ENCODE measurements around the gene KRT34. TPM values are rescaled to one million over a fixed set of nuclear protein-coding genes. Genes with fewer than 3 reads are reported as not detected.
"Not testable (repeated sequence)": the region's sequence is repeated elsewhere in the genome, so short reads cannot be mapped to it uniquely, and the experiment has no call there.

The KRT34 gene
- not detected for total RNA-seq
- long read RNA-seq, donor 1, result 0 reads
- long read RNA-seq, donor 2, result 0 reads

DNA sequence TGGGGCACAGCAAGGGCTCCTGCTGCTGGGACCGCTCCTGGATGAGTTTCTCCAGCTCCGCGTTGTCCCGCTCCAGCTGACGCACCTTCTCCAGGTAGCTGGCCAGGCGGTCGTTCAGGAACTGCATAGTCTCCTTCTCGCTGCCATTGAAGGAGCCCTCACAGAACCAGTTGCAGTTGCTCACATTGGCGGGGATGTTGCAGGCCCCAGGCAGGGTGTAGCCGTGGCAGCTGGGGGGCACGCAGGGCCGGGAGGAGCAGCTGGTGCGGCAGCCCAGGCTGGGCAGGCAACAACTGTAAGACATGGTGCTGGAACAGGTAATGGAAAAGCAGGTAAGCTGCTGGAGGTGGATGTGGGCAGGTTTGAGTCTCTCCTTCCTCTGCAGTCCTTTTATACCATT lies at the start of gene KRT34:
KRT34 (minus strand) TSS at position 364 of the 400 bp plus-strand sequence; CDS start at position 304, 60 bp downstream.
- DNase-seq (ENCODE audit: low spot score); intact Hi-C loops (cut with DNase I): not testable (repeated sequence)

DNA sequence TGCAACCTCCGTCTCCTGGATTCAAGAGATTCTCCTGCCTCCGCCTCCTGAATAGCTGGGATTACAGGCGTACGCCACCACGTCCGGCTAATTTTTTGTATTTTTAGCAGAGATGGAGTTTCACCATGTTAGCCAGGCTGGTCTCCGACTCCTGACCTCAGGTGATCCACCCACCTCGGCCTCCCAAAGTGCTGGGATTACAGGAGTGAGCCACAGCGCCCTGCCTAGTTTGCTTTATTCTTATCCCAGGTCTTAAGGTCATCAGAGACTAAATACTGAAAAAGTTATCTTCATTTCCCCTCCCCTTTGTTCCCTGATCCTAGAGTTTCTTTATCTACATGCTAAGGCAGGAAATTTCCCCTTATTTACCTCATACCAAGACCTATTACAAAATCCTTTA lies 48.3 kb upstream of the KRT34 start:
- DNase-seq (ENCODE audit: low spot score); intact Hi-C loops (cut with DNase I): not testable (repeated sequence)

DNA sequence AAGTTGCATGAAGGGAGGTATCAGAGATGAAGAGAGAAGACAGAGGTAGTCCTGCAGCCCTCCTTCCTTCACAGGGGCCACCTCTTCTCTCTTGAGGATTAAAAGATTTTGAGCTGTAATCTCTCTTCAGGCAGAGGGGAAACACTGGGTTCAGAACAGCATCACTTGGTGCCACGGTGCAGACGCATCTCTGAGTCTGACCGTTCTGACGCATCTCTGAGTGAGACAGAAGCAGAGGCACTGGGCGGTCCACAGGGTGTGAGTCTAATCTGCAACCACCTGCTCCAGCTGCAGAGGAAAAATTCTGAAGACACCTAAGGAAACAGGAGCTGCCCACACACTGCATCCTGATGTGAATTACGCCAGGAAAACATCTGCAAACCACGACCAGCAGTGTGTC lies 47.6 kb upstream of the KRT34 start:
- intact Hi-C loops (cut with DNase I), result no loop called here
- DNase-seq (ENCODE audit: low spot score), result no peak

DNA sequence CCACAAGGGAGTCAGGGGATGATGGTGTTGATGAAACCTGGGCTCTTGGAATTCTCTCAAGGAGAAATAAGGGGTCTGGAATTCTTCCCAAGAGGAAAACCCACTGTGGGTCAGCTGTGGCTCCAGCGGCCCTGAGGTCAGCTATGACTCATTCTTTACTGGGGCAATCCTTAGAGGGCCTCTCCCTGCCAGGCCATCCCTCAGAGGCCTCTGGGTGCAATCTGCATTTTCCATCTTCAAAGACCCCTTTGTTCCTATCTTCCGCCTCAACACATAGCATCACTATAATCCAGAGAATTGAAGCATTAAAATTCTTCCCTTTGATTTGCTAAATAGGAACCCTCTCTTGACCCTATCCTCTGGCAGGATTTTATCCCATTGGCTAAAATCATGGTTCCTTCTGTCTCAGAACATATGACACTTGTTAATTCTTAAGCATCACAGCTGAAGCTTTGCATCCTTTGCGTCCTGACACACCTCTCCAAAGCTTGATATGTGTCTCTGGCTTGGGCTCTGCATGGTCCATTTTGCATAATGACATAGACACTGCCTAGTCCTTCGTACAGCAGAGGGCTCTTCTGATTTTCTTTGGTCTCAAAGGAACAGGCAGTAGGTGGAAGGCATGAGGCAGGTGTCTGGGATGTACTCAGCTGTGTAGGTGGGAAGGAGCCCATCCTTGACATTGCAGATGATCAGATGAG lies 46.6 kb upstream of the KRT34 start:
- intact Hi-C loops (cut with DNase I), result no loop called here
- no peak for DNase-seq (ENCODE audit: low spot score)

DNA sequence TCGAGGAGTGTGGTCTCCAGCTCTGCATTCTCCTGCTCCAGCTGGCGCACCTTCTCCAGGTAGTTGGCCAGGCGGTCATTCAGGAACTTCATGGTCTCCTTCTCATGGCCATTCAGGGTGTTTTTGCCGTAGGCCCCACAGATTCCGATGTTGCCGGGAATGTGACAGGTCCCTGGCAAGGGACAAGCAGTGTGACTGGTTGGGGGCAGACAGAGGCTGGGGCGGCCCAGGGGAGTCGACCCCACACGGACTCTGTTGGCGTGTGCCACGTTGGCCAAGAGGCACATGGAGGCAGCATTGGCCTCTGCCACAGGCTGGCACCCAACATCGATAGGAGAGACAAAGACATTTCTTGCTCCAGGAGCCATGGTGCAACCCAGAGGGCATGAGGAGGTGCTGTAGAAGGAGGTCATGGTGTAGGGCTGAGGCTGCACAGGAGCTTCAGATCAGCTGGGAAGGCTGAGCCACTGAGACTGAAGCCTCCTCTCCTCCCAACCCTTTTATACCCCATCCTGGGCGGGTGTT lies 42.1 kb upstream of the KRT34 start, which contains the start of gene KRT37:
KRT37 (minus strand) TSS at position 475 of the 525 bp plus-strand sequence; CDS start at position 413, 62 bp downstream.
- intact Hi-C loops (cut with DNase I), result no loop called here
- DNase-seq (ENCODE audit: low spot score), result no peak

DNA sequence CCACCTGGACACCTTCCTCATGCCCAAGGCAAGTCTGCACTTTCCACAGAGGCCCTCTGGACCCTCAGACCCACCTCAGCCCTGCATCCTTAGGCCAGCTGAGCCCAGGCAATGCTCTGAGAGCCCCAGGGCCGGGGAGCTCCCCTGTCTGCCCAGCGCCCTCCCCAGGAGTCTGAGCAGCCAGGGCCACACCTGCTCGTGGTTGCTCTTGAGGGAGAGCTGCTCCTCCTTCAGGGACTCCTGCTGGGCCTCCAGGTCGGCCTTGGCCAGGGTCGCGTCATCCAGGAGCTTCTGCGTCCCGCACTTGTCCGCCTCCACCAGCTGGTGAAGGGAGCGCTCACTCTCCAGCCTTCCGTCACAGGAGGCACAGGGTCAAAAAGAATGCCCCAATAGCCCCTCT lies 40.5 kb upstream of the KRT34 start:
- DNase-seq (ENCODE audit: low spot score); intact Hi-C loops (cut with DNase I): not testable (repeated sequence)

DNA sequence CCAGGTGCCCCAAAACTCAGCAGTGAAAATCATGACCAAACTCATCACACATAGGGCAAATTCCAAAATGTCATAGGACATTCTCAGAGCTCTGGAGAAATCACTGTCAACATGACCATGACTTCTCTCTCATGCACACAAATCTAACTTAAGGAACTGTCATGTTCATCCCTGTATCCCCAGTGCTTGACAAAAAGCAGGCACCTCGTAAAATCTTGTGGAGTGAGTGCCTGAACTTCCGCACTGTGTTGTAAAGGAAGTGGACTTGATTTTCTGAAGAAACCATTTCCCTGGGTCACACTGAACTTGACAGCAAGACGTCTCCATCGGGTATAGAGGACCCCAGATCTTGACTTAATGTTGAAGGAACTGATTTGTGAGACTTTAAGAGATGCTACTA lies 39.5 kb upstream of the KRT34 start:
- intact Hi-C loops (cut with DNase I), result no loop called here
- no peak for DNase-seq (ENCODE audit: low spot score)

DNA sequence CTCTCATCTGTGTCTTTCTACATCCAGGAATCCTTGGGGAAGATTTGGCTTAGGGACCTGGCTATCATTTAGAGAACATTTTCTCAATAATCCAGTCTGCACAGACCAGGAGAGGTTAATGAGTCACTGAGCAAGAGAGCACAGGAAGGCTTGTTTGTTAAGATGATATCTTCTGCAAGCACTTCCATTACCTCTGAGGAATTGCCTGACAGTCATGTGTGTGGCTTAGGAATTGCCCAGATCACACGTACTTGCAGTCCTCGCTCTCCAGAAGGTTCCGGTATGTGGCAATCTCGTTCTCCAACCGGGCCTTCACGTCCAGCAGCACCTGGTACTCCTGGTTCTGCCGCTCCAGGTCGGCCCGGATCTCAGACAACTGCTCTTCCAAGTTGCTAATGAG lies 39.0 kb upstream of the KRT34 start:
- intact Hi-C loops (cut with DNase I), result no loop called here
- DNase-seq (ENCODE audit: low spot score), result no peak

DNA sequence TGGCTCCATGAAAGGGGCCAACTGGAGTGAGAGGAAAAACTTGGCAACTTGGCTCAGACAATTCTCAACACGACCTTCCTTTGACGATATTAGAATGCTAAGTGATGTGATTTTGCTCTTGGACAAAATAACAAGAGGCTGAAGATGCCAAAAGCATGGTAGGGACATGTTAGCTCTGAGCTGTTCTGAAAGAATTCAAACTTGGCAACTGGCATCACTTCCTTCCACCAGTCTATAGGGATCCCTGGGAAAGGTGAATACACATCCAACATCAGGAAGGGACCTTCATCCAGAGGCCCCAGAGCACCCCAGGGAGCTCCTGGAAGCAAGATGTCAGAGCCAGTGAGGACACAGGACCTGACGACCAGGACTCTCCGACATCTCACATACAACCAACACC lies 38.0 kb upstream of the KRT34 start:
- intact Hi-C loops (cut with DNase I), result no loop called here
- DNase-seq (ENCODE audit: low spot score), result no peak

DNA sequence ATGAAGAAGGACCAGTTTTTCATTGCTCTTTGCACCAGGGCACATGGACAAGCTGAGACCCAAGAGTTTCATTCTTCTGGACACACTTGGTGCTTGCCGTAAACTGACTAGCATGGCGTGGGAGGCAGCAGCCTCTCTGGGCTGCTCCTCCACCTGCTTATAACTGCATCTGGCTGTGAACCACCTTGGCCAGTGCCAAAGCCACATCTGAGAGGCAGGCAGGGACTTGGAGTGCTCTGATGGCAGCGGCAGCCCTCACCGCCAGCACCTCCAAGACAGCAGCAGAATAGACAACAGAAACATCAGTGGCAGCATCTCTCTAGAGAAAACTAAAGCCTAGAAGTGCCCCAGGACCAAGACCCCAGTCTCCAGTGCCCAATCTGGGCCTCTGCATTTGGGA lies 37.6 kb upstream of the KRT34 start:
- no peak for DNase-seq (ENCODE audit: low spot score)
- intact Hi-C loops (cut with DNase I), result no loop called here

DNA sequence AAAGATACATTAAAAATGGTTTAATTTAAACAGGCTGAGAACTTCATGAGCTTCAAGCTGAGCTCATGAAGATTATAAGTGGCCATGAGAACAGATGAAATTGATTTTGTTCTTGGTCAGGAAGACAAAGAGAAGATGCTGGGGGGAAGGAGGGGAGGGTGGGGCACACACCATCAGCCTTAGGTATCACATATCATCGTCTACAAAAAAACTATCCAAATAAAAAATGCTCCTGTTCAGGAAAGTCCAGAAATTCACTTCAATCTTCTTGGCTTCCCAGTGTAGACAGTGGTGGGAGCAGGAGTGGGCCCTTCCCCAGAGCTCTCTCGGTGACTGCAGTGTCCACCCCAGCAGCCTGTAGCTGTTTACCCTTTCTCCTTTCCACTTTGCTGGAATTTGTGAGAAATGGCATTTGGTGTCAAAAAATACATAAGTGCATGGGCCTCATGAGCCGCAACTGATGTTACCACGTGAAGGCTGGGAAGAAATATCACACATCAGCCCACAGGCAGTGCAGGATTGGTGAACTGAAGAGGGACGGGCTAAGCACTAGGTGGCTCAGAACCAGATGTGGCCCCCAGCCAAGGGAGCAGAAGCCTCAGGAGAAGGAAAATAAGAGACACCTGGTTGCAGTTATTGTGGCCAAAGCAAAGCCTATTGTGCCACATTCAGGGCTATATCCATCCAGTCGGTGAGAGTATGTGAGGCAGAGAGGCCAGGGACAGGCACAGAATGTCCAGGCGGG lies 36.2 kb upstream of the KRT34 start:
- intact Hi-C loops (cut with DNase I), result no loop called here
- DNase-seq (ENCODE audit: low spot score), result no peak

DNA sequence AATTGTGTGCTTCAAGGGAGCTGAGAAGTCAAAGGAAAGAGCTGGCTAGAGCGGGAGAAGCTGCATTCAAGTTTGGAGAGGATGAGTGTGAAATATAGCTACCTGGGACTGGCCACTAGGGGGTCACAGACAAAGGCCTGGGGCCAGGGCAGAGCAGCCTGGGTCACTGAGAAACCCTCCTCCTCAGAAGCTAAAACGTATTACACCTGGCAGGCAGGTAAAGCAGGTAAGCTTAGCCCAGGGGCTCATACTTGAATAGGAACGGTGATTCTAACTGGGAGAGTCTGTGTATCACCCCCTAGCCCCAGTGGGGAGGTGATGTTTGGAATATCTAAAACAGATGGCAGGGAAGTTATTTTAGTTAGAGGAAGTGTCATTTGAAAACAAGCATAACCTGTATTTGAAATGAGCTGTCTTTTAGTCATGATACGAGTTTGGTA lies 35.5 kb upstream of the KRT34 start:
- intact Hi-C loops (cut with DNase I), result no loop called here

DNA sequence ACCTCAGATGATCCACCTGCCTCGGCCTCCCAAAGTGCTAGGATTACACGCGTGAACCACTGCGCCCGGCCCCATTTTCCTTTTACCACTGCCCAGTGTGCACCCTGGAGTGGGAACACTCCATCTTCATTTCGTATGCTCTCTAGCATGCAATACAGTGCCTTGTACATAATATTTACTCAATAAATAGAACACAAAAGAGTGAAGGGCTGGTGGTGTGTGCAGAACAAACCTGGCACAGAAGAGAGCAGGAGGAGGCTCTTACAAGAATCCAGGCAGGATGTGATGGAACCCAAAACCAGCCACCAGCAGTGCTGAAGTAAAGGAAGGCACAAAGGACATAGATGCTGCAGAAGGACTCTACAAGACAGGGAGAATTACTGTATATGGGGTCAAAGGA lies 35.0 kb upstream of the KRT34 start:
- intact Hi-C loops (cut with DNase I), result no loop called here
- DNase-seq (ENCODE audit: low spot score), result no peak

More for the DNA sequence above, 35.5 kb upstream of the KRT34 start:
- DNase-seq (ENCODE audit: low spot score), result no peak

DNA sequence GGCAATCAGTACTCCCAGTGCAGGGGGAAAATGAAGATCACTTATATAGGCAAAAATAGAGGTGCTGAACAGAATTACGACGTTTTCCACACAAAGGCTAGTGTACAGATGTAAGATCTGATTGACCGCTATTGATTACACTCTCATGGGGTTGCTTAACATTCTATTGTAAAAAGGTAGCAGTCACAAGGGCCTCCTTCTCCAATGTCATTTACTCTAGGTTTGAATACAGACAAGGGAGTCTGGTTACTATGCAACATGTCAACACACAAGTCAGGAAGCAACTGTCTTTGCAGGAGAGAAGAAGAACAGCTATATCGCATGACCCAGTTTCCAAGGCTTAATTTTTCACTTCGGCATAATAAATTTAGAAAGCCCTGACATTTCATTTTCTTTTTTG lies 34.4 kb upstream of the KRT34 start:
- DNase-seq (ENCODE audit: low spot score), result no peak
- intact Hi-C loops (cut with DNase I), result no loop called here

DNA sequence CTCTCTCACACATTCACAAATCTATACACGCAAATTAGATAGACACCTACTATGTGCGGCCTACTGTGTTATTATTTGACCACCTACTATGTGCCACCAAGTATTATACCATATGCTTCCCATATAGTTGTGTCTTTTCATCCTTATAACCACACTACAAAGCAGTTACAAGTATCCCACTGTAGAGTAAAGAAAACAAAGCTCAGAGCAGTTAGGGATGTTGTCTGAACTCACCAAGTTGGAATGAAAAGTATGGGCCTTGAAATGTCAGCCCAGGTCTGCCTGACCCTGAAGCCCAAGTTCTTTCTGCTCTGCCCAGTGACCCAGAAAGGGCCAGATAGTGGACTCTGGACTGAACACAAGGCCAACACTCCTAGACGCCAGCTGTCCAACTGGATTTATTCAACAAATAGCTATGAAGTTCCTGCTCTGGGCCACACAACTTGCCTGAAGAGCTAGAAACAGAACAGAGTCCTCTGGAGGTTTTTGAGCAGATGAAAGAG lies 33.8 kb upstream of the KRT34 start:
- no peak for DNase-seq (ENCODE audit: low spot score)
- intact Hi-C loops (cut with DNase I), result no loop called here

DNA sequence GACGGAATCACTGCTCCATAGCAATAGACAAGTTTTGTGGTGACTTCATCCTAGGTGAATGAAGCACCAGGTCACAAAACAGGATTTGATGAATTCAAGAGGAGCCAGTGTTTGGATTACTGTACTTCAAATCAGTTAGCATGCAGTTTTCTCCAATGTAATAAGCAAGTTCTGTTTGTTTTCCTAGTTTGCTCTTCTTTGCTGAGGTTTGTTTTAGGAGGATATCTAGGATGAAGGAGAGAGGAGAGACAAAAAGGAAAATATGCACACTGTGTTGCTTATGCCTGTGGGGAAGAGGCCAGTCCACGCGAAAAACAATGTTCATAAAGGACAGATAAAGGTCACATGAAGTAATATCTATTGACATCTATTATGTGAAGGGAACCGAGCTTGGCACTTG lies 33.3 kb upstream of the KRT34 start:
- no peak for DNase-seq (ENCODE audit: low spot score)
- intact Hi-C loops (cut with DNase I), result no loop called here

DNA sequence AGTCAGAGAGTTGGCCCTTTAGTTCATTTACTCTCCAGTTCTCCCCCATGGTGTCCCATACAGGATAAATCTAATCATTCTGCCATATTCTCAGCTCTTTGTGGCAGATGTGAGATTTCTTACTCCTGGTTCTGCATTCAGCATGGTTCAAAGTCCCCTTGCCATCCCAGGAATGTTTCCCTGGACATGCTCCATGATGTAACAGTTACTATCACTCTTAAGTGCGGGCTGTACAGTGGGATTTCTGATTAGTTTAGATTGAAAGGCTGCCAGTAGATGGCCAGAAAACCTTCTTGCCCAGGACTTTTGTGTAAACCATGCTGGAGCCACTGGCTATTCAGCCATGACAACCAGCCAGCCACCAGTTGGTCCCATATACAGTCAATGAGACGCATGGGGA lies 31.9 kb upstream of the KRT34 start:
- intact Hi-C loops (cut with DNase I), result no loop called here
- DNase-seq (ENCODE audit: low spot score), result no peak

DNA sequence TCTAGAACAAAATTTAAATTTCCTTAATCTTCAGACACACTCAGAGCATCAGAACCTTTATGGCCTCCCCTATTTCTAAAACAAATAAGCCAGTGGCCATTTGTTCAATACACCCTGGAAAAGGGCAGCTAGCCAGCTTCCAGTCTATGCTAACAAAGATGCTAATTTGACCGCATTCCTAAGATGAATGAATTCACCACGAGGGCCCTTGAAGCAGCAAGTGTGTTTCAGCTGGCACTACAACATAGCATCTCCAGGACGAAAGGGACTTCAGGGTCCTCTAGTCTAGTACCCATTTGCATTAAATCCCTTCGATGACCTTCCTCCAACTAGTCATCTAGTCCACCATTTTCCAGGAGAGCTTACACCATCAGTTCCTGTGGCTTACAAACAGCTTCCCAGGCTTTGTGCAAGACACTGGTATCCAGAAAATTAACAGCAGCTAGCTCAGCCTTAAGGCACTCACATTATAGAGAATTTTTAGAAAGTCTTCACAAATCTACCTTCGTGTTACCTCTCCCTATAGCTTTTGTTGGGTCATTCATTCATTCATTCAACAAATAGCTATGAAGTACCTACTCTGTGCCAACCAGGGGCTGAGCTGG lies 31.3 kb upstream of the KRT34 start:
- intact Hi-C loops (cut with DNase I), result no loop called here
- no peak for DNase-seq (ENCODE audit: low spot score)

DNA sequence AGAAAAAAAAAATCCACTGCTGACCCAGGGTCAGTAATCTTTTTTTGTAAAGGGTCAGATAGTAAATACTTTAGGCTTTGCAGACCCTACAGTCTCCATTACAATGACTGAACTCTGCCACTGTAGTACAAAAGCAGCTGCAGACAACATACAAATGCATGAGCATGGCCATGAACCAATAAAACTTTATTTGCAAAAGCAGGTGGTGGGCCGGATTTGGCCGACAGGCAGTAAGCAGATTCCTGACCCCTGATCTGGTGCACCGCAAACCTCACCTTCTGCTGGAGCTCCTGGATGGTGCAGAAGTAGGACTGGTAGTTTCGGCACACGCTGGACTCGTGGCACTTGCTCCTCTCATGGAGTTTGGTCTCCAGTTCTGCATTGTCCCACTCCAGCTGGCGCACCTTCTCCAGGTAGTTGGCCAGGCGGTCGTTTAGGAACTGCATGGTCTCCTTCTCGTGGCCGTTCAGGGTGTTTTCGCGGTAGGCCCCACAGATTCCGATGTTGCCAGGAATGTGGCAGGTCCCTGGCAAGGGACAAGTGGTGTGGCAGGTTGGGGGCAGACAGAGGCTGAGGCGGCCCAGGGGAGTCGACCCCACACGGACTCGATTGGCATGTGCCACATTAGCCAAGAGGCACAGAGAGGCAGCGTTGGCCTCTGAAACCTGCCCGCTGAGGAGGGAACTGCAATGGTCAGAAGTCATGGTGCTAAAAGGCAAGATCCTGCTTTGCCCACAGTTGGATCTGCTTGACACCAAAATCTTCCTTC lies 29.1 kb upstream of the KRT34 start:
- DNase-seq (ENCODE audit: low spot score), result no peak
- intact Hi-C loops (cut with DNase I), result no loop called here

All from posterior vena cava (tissue), 2 donors.